Ovary (tissue), 9 donors: Measurements from ENCODE around the gene ANKRD44. TPM values are rescaled to one million over a fixed set of nuclear protein-coding genes. Genes with fewer than 3 reads are reported as not detected.
"Not testable (repeated sequence)": the region's sequence is repeated elsewhere in the genome, so short reads cannot be mapped to it uniquely, and the experiment has no call there.

ENCODE experiments used
- DNase-seq, 5 donors: peaks; one replicate each; pipeline ENCODE4 v3.0.0-alpha.2; 2019 to 2020
- H3K27ac ChIP-seq, 2 donors: fragments of 200-600 bp; one replicate each; pipeline versions ENCODE4 v1.5.1 to v1.8.0; 2019 to 2022
- H3K27me3 ChIP-seq: fragments of 200-600 bp; one replicate; pipeline ENCODE4 v1.8.0; 2022
- H3K36me3 ChIP-seq: fragments of 200-600 bp; sonication (generic); one replicate; pipeline ENCODE4 v1.5.1; 2019
- H3K4me1 ChIP-seq: one replicate; pipeline ENCODE4 v1.8.1; 2013; ENCODE audit warnings: mild to moderate bottlenecking, moderate library complexity; ENCODE audit not compliant: insufficient read depth
- H3K4me3 ChIP-seq: fragments of 200-600 bp; sonication (generic); one replicate; pipeline ENCODE4 v1.5.1; 2017
- H3K9me3 ChIP-seq, 2 donors: fragments of 200-600 bp in 1 of 2; sonication (generic) in 1 of 2; one replicate each; pipeline versions ENCODE4 v1.5.1 to v1.8.1; 2013 to 2019; ENCODE audit warnings: mild to moderate bottlenecking in 1 of 2, moderate library complexity in 1 of 2
- EP300 ChIP-seq: sonication (generic); formaldehyde crosslinking; IDR thresholded peaks from one replicate; pipeline ENCODE4 v1.6.1; 2017; ENCODE audit warnings: antibody characterized with exemption
- POLR2A ChIP-seq: fragments of 450-650 bp; IDR thresholded peaks from one replicate; pipeline ENCODE4 v1.6.1; 2017; ENCODE audit warnings: antibody characterized with exemption, mild to moderate bottlenecking, moderate library complexity
- WGBS, 3 donors: extraction: QIAGEN DNeasy Blood & Tissue Kit in 1 of 3; methylation state at CpG; one replicate each; pipeline versions ENCODE4 v1.1.5 to v1.1.7; 2013 to 2017; 5-methylcytosine and 5-hydroxymethylcytosine counted together
- intact Hi-C, 4 donors: fragments of 100-400 bp; cut with DNase I; formaldehyde crosslinking; loops; one replicate each; pipeline versions ENCODE4 v1.11.0 to v1.15.1; 2022 to 2023
- polyA plus RNA-seq, 2 donors: library from polyadenylated mRNA; stranded (reverse); fragments of 200-250 nt in 1 of 2; fragments of 350-450 nt in 1 of 2; fragmentation: Illumina TruSeq in 1 of 2; extraction: RNeasy Lipid Tissue Mini Kit (QIAGEN cat#74804) in 1 of 2; gene quantifications; one replicate each; pipeline ENCODE4 v1.2.3, GENCODE V29; 2013 to 2014
- total RNA-seq, 7 donors: library from RNA; depleted of rRNA in 2 of 7; stranded (reverse); fragments of >200 nt in 2 of 7; fragmentation: NEBNext Ultra II Directional in 3 of 7; extraction: Animal tissue kit (Norgen Biotek cat#: 25700) in 3 of 7; gene quantifications; one replicate each; pipeline versions ENCODE4 v1.1.0 to v1.2.4, GENCODE V29; 2016 to 2023
- TF ChIP-seq, protein P1 (sequence below), 3 donors: fragments of 450-650 bp in 2 of 3; fragments of 200-600 bp in 1 of 3; IDR thresholded peaks; one replicate each; pipeline versions ENCODE4 v1.5.1 to v1.8.0; 2016 to 2022; ENCODE audit warnings: antibody characterized with exemption in 3 of 3, mild to moderate bottlenecking in 1 of 3
- donor health status: DM: no; HTN: no; CAD: no; lungs with moderate emphysema.
- donor health status: DM: no; HTN: no; CAD: no.
- donor health status: Bipolar disorder and iron deficiency.
- donor health status: DM: yes; HTN: yes; CAD: no.
- donor health status: DM: no; HTN: no; CAD: no.
- donor health status: DM: yes; HTN: yes; CAD: no.

Gene ANKRD44
- total and polyA plus RNA-seq, 9 donors: 2.6 to 60.0 (median 11.1) TPM

DNA sequence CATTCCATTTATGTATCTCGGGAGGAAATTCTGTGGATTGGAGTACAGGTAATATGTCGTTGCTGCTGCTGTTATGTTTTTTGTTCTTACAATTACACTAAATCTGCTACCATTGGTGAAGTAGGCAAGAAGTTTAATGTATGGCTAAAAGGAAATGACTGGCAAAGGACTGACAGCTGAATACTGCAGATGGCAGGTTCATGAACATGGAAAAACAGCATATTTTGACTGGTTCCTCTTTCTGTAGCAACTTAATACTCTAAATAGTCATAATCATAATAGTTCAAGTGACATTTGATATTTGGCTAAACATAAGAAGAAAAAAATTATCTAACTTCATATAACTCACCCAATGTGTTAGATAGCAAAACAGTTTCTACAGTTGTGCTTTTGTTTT is 299.6 kb downstream of the ANKRD44 start:
- Histone ChIP-seq H3K4me1 (no peaks in the 10 kb centered on the region), H3K4me3 (no peak overlapping the region), H3K9me3 (no peaks in the 10 kb centered on the region), H3K27ac (no peak overlapping the region), H3K36me3 (no peaks in the 10 kb centered on the region), H3K27me3 (no peaks in the 10 kb centered on the region)
- TF ChIP-seq, protein P1, sequence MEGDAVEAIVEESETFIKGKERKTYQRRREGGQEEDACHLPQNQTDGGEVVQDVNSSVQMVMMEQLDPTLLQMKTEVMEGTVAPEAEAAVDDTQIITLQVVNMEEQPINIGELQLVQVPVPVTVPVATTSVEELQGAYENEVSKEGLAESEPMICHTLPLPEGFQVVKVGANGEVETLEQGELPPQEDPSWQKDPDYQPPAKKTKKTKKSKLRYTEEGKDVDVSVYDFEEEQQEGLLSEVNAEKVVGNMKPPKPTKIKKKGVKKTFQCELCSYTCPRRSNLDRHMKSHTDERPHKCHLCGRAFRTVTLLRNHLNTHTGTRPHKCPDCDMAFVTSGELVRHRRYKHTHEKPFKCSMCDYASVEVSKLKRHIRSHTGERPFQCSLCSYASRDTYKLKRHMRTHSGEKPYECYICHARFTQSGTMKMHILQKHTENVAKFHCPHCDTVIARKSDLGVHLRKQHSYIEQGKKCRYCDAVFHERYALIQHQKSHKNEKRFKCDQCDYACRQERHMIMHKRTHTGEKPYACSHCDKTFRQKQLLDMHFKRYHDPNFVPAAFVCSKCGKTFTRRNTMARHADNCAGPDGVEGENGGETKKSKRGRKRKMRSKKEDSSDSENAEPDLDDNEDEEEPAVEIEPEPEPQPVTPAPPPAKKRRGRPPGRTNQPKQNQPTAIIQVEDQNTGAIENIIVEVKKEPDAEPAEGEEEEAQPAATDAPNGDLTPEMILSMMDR (IDR thresholded peaks at IDR 0.05): no peak
- TF ChIP-seq EP300 (no peak), POLR2A (no peak)
- 77 to 85% (median 77%) methylated on average over 2 of the region's 2 CpGs for WGBS, 3 donors
- no peak for DNase-seq
- intact Hi-C loops: loop anchor here in 2 of 4 donors (10.0 kb wide), 2 partner anchors 304 to 364 kb away; partner anchors contain the start of gene ANKRD44 (in 1 of the 2)

- no peak overlapping the region for H3K4me3 ChIP-seq
- no peak for DNase-seq
- WGBS, 3 donors: 87 to 91% (median 90%) methylated on average over 23 of the region's 23 CpGs
- H3K9me3 ChIP-seq: no peaks in the 10 kb centered on the region
- H3K36me3 ChIP-seq: no peaks in the 10 kb centered on the region
- no peaks in the 10 kb centered on the region for H3K4me1 ChIP-seq
- no peak for TF ChIP-seq EP300
- TF ChIP-seq, protein P1 (IDR thresholded peaks at IDR 0.05): no peak
- TF ChIP-seq POLR2A: no peak
- H3K27ac ChIP-seq: no peak overlapping the region
- no peaks in the 10 kb centered on the region for H3K27me3 ChIP-seq
- intact Hi-C loops: loop anchor here in 2 of 4 donors (10.0 kb wide), 2 partner anchors 304 to 364 kb away; partner anchors contain the start of gene ANKRD44 (in 1 of the 2)
These were observed 300.2 kb downstream of the ANKRD44 start for GRCh38 chr2:197010200-197011020.

DNA sequence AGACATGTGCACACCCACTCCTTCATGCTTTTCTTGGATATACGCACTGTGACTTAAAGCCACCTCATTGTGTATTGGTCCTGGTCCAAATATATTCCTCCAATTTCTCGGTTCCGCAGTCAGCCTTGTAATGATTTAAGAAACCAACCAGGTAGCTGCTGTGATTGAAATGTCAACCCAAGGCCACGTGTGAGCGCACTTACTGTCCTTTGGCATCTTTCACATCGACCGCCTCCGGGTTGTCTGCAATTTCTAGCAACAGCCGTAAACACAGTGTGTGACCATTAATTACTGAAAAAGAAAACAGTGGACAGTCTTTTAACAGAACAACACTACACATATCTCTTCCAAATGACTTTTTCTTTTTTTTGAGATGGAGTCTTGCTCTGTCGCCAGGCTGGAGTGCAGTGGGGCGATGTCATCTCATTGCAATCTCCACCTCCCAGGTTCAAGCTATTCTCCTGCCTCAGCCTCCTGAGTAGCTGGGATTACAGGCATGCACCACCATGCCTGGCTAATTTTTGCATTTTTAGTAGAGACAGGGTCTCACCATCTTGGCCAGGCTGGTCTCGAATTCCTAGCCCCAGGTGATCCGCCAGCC is 301.7 kb downstream of the ANKRD44 start:
- H3K9me3 ChIP-seq, DNase-seq, H3K27ac ChIP-seq, intact Hi-C loops, H3K4me1 ChIP-seq, H3K36me3 ChIP-seq, H3K27me3 ChIP-seq, H3K4me3 ChIP-seq: not testable (repeated sequence)
- 93 to 96% (median 95%) methylated on average over 13 of the region's 13 CpGs for WGBS, 3 donors

- DNase-seq: no peak
- Histone ChIP-seq H3K4me3 (no peak overlapping the region), H3K9me3 (no peaks in the 10 kb centered on the region), H3K27ac (no peak overlapping the region), H3K36me3 (no peaks in the 10 kb centered on the region), H3K27me3 (no peaks in the 10 kb centered on the region), H3K4me1 (no peaks in the 10 kb centered on the region)
- TF ChIP-seq EP300 (no peak), POLR2A (no peak)
- TF ChIP-seq, protein P1 (IDR thresholded peaks at IDR 0.05): no peak
- intact Hi-C loops: no loop called here
- 65 to 72% (median 67%) methylated on average over 4 of the region's 4 CpGs for WGBS, 3 donors
These were observed 302.6 kb downstream of the ANKRD44 start for GRCh38 chr2:197007716-197008628.
